ENCODE measurements around the gene TPRKB. TPM values are rescaled to one million over a fixed set of nuclear protein-coding genes. Genes with fewer than 3 reads are reported as not detected.
A peak's percentile ranks its signal among the peaks of the same experiment; 100 is the strongest.
"Not testable (repeated sequence)": the region's sequence is repeated elsewhere in the genome, so short reads cannot be mapped to it uniquely, and the experiment has no call there.

TPRKB gene
- total RNA-seq, result 19.2 TPM
- long read RNA-seq, partial matches to known transcripts, result 1 of 12 reads
- long read RNA-seq, other reads (novel, unspliced or antisense), result 4 of 12 reads

DNA sequence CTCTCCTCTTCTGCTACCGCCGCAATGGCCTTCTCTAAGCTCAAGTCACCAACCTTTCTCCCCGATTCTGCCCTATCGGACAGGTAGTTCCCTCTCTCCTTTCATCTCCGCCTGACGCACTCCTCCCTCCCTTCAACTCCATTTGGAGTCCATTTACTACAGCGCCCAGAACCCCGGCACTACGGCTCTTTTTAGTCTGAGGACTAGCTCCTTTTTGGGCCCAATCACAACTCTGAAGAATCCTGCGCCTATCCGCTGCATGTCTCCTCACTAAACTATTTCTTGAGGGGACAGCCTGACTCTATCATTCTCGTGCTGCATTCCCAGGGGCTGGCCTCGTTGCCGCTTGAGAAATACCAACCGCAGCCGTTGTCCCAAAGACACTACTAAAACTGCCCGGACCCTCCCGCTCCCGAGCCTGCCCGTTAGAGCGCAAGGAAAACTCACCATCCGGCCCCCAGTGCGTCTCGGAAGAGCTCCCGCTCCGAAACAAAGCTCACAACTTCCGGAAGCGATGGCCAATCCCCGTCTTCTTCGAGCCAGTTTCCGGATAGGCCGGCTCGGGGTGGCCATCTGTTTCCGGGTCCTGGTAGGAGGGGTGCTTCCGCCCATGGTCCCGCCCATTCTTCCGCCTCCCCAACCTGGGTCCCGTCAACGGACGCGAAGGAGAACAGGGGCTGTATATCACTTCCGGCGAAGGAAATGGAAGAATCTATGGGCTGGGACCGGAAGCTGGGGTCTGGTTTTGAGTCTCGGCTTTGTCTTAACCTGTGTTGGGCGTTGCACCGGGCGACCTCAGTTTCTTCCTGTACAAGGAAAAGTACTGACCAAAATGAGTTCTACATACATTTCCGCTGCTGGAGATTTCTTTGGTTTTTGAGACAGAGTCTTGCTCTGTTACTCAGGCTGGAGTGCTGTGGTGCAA lies at the start of gene TPRKB:
Gene TPRKB (minus strand): TSS at position 491 of the 925 bp plus-strand sequence. CDS start 2,776 bp downstream, outside the sequence.
- TF ChIP-seq, protein P1, sequence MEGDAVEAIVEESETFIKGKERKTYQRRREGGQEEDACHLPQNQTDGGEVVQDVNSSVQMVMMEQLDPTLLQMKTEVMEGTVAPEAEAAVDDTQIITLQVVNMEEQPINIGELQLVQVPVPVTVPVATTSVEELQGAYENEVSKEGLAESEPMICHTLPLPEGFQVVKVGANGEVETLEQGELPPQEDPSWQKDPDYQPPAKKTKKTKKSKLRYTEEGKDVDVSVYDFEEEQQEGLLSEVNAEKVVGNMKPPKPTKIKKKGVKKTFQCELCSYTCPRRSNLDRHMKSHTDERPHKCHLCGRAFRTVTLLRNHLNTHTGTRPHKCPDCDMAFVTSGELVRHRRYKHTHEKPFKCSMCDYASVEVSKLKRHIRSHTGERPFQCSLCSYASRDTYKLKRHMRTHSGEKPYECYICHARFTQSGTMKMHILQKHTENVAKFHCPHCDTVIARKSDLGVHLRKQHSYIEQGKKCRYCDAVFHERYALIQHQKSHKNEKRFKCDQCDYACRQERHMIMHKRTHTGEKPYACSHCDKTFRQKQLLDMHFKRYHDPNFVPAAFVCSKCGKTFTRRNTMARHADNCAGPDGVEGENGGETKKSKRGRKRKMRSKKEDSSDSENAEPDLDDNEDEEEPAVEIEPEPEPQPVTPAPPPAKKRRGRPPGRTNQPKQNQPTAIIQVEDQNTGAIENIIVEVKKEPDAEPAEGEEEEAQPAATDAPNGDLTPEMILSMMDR (IDR thresholded peaks at IDR 0.05), result no peak
- peaks cover 27% of the 10 kb centered on the region for H3K36me3 ChIP-seq
- no peaks in the 10 kb centered on the region for H3K9me3 ChIP-seq
- H3K27ac ChIP-seq, result peak within 1 kb of the TSS; percentile 84
- H3K4me1 ChIP-seq, result peaks cover 14% of the 10 kb centered on the region
- DNase-seq (peak; percentile 97), ATAC-seq (peak; percentile 100)
- H3K4me3 ChIP-seq, result peak within 1 kb of the TSS; percentile 93
- intact Hi-C loops (cut with DNase I), result no loop called here
- H3K27me3 ChIP-seq, result no peaks in the 10 kb centered on the region

GRCh38 chr2:73783883-73784282 lies 46.7 kb upstream of the TPRKB start, which contains the start of gene C2orf78:
Gene C2orf78 (plus strand): TSS chr2:73784183. CDS start chr2:73784310, 127 bp downstream.
- H3K4me3 ChIP-seq; H3K36me3 ChIP-seq; H3K27me3 ChIP-seq; H3K4me1 ChIP-seq; ATAC-seq; intact Hi-C loops (cut with DNase I); DNase-seq; H3K9me3 ChIP-seq; H3K27ac ChIP-seq: not testable (repeated sequence)

- H3K36me3 ChIP-seq; ATAC-seq; H3K27ac ChIP-seq; H3K27me3 ChIP-seq; DNase-seq; H3K4me3 ChIP-seq; intact Hi-C loops (cut with DNase I); H3K4me1 ChIP-seq; H3K9me3 ChIP-seq: not testable (repeated sequence)
Observed at GRCh38 chr2:73783402-73783801, 46.3 kb upstream of the TPRKB start.

DNA sequence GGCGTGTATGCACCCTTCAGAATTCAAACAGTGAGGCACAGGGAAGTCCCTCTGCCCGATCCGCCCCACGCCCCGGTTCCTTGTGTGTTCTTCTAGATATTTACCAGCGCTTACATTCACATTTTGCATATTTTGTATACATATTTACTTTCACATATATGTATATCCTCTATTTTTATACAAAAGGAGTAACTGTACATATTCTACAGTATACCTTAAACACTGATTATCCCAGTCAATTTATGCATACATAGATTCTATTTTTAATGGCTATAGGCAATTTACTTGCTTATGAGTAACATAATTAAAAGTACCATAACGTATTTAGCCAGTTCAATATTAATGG lies 43.1 kb upstream of the TPRKB start:
- peak overlapping the region; percentile 95 for H3K27ac ChIP-seq
- DNase-seq (no peak), ATAC-seq (no peak)
- peaks cover 5% of the 10 kb centered on the region for H3K27me3 ChIP-seq
- H3K4me3 ChIP-seq, result peak overlapping the region; percentile 74
- intact Hi-C loops (cut with DNase I), result no loop called here
- no peaks in the 10 kb centered on the region for H3K9me3 ChIP-seq
- TF ChIP-seq, protein P1 (IDR thresholded peaks at IDR 0.05), result peak; percentile 4
- H3K36me3 ChIP-seq, result peaks cover 25% of the 10 kb centered on the region
- peaks cover 21% of the 10 kb centered on the region for H3K4me1 ChIP-seq

- DNase-seq (peak; percentile 96), ATAC-seq (peak; percentile 100)
- intact Hi-C loops (cut with DNase I), result no loop called here
Observed at GRCh38 chr2:73779467-73780236, 42.5 kb upstream of the TPRKB start, which contains the start of gene DUSP11. Gene DUSP11 (minus strand): TSS chr2:73780103. CDS start chr2:73779974, 129 bp downstream.

DNA sequence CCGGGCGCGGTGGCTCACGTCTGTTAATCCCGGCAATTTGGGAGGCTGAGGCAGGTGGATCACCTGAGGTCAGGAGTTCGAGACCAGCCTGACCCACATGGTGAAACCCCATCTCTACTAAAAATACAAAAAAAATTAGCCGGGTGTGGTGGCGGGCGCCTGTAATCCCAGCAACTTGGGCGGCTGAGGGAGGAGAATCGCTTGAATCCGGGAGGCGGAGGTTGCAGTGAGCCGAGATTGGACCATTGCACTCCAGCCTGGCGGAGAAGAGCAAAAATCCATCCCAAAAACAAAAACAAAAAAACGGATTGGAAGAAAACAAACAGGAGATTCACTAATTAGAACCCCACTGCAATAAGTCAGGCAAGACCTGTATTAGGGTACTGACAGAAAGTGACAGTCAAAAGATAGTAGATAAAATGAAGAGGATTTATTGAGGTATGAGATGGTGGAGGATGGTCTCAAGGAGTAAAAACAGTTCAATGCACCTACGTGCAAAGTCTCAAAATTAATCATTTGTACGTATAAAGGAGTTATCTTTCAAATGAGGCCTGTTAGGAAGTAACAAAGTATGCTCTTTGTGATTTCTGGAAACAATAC lies 41.8 kb upstream of the TPRKB start:
- Histone ChIP-seq H3K4me1 (peaks cover 21% of the 10 kb centered on the region), H3K27ac (peak overlapping the region; percentile 95), H3K4me3 (peak overlapping the region; percentile 74), H3K36me3 (peaks cover 38% of the 10 kb centered on the region)
- H3K9me3 ChIP-seq; intact Hi-C loops (cut with DNase I); ATAC-seq; DNase-seq; H3K27me3 ChIP-seq: not testable (repeated sequence)

More at GRCh38 chr2:73779467-73780236, 42.5 kb upstream of the TPRKB start, which contains the start of gene DUSP11:
- H3K36me3 ChIP-seq, result peaks cover 31% of the 10 kb centered on the region
- H3K4me1 ChIP-seq, result peaks cover 21% of the 10 kb centered on the region
- no peaks in the 10 kb centered on the region for H3K9me3 ChIP-seq
- peak within 1 kb of the TSS; percentile 74 for H3K4me3 ChIP-seq
- peak within 1 kb of the TSS; percentile 95 for H3K27ac ChIP-seq
- TF ChIP-seq, protein P1 (IDR thresholded peaks at IDR 0.05), result peak; percentile 94
- H3K27me3 ChIP-seq, result peaks cover 5% of the 10 kb centered on the region

All from upper lobe of right lung (tissue), 1 donor.